ENCODE measurements around the gene RGS19.

- TF ChIP-seq NFRKB (IDR thresholded peaks at IDR 0.05) (no peak), FOXA1 (IDR thresholded peaks at IDR 0.05) (no peak), PKNOX1 (IDR thresholded peaks at IDR 0.05) (no peak), HDGF (IDR thresholded peaks at IDR 0.05; ENCODE audit: borderline replicate concordance) (no peak), BHLHE40 (IDR thresholded peaks at IDR 0.05; ENCODE audit: borderline replicate concordance) (no peak), FOXM1 (IDR thresholded peaks at IDR 0.05; ENCODE audit: borderline replicate concordance) (no peak), CTBP1 (IDR thresholded peaks at IDR 0.05; ENCODE audit: borderline replicate concordance) (no peak), ARNT (IDR thresholded peaks at IDR 0.05) (no peak), SP1 (IDR thresholded peaks at IDR 0.05) (no peak), FOXK2 (IDR thresholded peaks at IDR 0.05) (no peak), LEF1 (IDR thresholded peaks at IDR 0.05; ENCODE audit: borderline replicate concordance) (no peak)
These were observed 27.6 kb downstream of the RGS19 start for GRCh38 chr20:64051561-64052325.

Data from HEK293T (cell line).